Raji (cell line): ENCODE measurements around the gene KCND3.

Source experiments
- POLR2A ChIP-seq: IDR thresholded peaks from 2 replicates; pipeline ENCODE4 v1.6.1; 2011; ENCODE audit warnings: low read depth, low read length, control low read depth; ENCODE audit not compliant: insufficient read depth

Gene KCND3

GRCh38 chr1:111738133-111738435, 251.4 kb downstream of the KCND3 start:
- no peak for TF ChIP-seq POLR2A

- no peak for TF ChIP-seq POLR2A
These were observed 252.0 kb downstream of the KCND3 start for GRCh38 chr1:111737216-111738132.

- no peak for TF ChIP-seq POLR2A
These were observed 252.8 kb downstream of the KCND3 start for GRCh38 chr1:111736548-111737215.

- TF ChIP-seq POLR2A = no peak
These were observed 253.5 kb downstream of the KCND3 start for GRCh38 chr1:111735858-111736544.

GRCh38 chr1:111735321-111735720, 254.1 kb downstream of the KCND3 start:
- no peak for TF ChIP-seq POLR2A

GRCh38 chr1:111734856-111735255, 254.6 kb downstream of the KCND3 start:
- no peak for TF ChIP-seq POLR2A

- no peak for TF ChIP-seq POLR2A
These were observed 255.0 kb downstream of the KCND3 start for GRCh38 chr1:111734426-111734825.

GRCh38 chr1:111733992-111734341, 255.5 kb downstream of the KCND3 start:
- no peak for TF ChIP-seq POLR2A

GRCh38 chr1:111733183-111733991, 256.1 kb downstream of the KCND3 start:
- TF ChIP-seq POLR2A = no peak

- no peak for TF ChIP-seq POLR2A
These were observed 256.8 kb downstream of the KCND3 start for GRCh38 chr1:111732718-111733117.

GRCh38 chr1:111731956-111732355, 257.5 kb downstream of the KCND3 start:
- TF ChIP-seq POLR2A = no peak

- TF ChIP-seq POLR2A = no peak
These were observed 258.8 kb downstream of the KCND3 start for GRCh38 chr1:111730706-111731105.

- TF ChIP-seq POLR2A = no peak
These were observed 259.4 kb downstream of the KCND3 start for GRCh38 chr1:111729946-111730681.

- no peak for TF ChIP-seq POLR2A
These were observed 260.1 kb downstream of the KCND3 start for GRCh38 chr1:111729271-111729921.

- no peak for TF ChIP-seq POLR2A
These were observed 262.4 kb downstream of the KCND3 start for GRCh38 chr1:111727056-111727455.

GRCh38 chr1:111725192-111725591, 264.3 kb downstream of the KCND3 start:
- TF ChIP-seq POLR2A = no peak
